SU-DHL-6 (cell line): ENCODE measurements around the gene ST8SIA2.

Experiments used
- H2AFZ ChIP-seq: fragments of 200-600 bp; sonication (generic); 2 replicates; pipeline ENCODE4 v1.6.1; 2014; ENCODE audit warnings: low read depth, mild to moderate bottlenecking, moderate library complexity, mixed read lengths, antibody characterized with exemption, low read length; ENCODE audit not compliant: severe bottlenecking
- H3F3A ChIP-seq: fragments of 200-600 bp; shearing (Covaris generic); 2 replicates; pipeline ENCODE4 v1.6.0; 2016; ENCODE audit warnings: antibody characterized with exemption, mild to moderate bottlenecking; ENCODE audit not compliant: insufficient read depth
- H3K27ac ChIP-seq: fragments of 200-600 bp; sonication (generic); 2 replicates; pipeline ENCODE4 v1.5.1; 2016; ENCODE audit warnings: low read depth, mild to moderate bottlenecking, low read length, moderate library complexity, mixed read lengths
- H3K27me3 ChIP-seq: fragments of 200-600 bp; sonication (generic), shearing (Covaris generic); 2 replicates; pipeline ENCODE4 v1.6.0; 2014; ENCODE audit warnings: mild to moderate bottlenecking, low read length
- H3K36me3 ChIP-seq: fragments of 200-600 bp; sonication (generic); 2 replicates; pipeline ENCODE4 v1.6.1; 2014; ENCODE audit warnings: mild to moderate bottlenecking, low read length, mixed read lengths
- H3K4me2 ChIP-seq: fragments of 300-600, 200-600 bp; shearing (Covaris generic), sonication (generic); 2 replicates; pipeline ENCODE4 v1.6.0; 2014; ENCODE audit warnings: low read length, low read depth, mild to moderate bottlenecking; ENCODE audit not compliant: poor library complexity, severe bottlenecking
- H3K4me3 ChIP-seq: fragments of 200-600 bp; sonication (generic); 2 replicates; pipeline ENCODE4 v1.5.1; 2014; ENCODE audit warnings: antibody characterized with exemption, low read length, mild to moderate bottlenecking, mixed read lengths; ENCODE audit not compliant: insufficient read depth, poor library complexity, severe bottlenecking
- H3K79me2 ChIP-seq: fragments of 200-600 bp; sonication (generic); 2 replicates; pipeline ENCODE4 v1.6.1; 2014; ENCODE audit warnings: mild to moderate bottlenecking, low read length, moderate library complexity; ENCODE audit not compliant: insufficient read depth
- H3K9ac ChIP-seq: fragments of 200-600 bp; sonication (generic); 2 replicates; pipeline ENCODE4 v1.7.0; 2014; ENCODE audit warnings: mild to moderate bottlenecking, low read length
- H3K9me2 ChIP-seq: fragments of 200-600 bp; sonication (generic); replicated peaks from 2 replicates; pipeline ENCODE4 v1.6.1; 2014; ENCODE audit warnings: low read length; ENCODE audit not compliant: insufficient read depth
- H3K9me3 ChIP-seq: fragments of 200-600 bp; sonication (generic); 2 replicates; pipeline ENCODE4 v1.6.1; 2014; ENCODE audit warnings: low read length, mixed read lengths; ENCODE audit not compliant: insufficient read depth
- H4K20me1 ChIP-seq: fragments of 200-600 bp; sonication (generic); 2 replicates; pipeline ENCODE4 v1.6.1; 2014; ENCODE audit warnings: low read depth, mild to moderate bottlenecking, antibody characterized with exemption, low read length, moderate library complexity, mixed read lengths
- EZH2phosphoT487 ChIP-seq: fragments of 200-600 bp; sonication (generic), shearing (Covaris generic); conservative IDR thresholded peaks from 2 replicates; pipeline ENCODE4 v1.6.1; 2018; ENCODE audit warnings: mild to moderate bottlenecking, antibody characterized with exemption, low read length, moderate library complexity, mixed read lengths
- TF ChIP-seq, protein P1 (sequence below): fragments of 200-600 bp; sonication (generic); IDR thresholded peaks from one replicate; pipeline ENCODE4 v1.5.1; 2017; ENCODE audit warnings: antibody characterized with exemption, mild to moderate bottlenecking, low read length, moderate library complexity; ENCODE audit not compliant: insufficient read depth, poor library complexity, severe bottlenecking

The ST8SIA2 gene

DNA sequence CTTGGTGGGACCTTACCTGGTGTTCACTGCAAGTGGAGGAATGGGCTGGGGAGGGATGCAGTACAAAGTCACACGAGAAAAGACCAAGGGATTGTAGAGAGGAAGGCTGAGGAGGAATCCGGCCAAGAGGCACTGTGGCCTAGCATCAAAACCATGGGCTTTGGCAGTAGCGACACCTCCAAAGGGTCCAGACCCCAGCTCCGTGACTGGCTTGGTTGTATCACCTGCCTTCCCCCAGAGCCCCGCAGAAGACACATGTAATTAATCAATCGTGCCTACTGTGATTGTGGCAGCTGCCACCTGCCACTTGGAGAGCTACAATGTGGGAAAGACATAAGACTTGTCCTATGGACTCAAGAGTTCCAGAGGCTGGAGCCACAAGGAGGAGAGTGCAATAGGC, 54.7 kb downstream of the ST8SIA2 start:
- Histone ChIP-seq H4K20me1 (no peaks in the 10 kb centered on the region), H3K36me3 (no peaks in the 10 kb centered on the region), H3K4me2 (no peak overlapping the region), H3F3A (no peaks in the 10 kb centered on the region), H2AFZ (no peak overlapping the region), H3K9me2 (no peaks in the 10 kb centered on the region), H3K79me2 (no peaks in the 10 kb centered on the region), H3K27me3 (no peaks in the 10 kb centered on the region), H3K27ac (no peak overlapping the region), H3K9ac (no peak overlapping the region), H3K9me3 (no peaks in the 10 kb centered on the region), H3K4me3 (no peak overlapping the region)
- TF ChIP-seq, protein P1, sequence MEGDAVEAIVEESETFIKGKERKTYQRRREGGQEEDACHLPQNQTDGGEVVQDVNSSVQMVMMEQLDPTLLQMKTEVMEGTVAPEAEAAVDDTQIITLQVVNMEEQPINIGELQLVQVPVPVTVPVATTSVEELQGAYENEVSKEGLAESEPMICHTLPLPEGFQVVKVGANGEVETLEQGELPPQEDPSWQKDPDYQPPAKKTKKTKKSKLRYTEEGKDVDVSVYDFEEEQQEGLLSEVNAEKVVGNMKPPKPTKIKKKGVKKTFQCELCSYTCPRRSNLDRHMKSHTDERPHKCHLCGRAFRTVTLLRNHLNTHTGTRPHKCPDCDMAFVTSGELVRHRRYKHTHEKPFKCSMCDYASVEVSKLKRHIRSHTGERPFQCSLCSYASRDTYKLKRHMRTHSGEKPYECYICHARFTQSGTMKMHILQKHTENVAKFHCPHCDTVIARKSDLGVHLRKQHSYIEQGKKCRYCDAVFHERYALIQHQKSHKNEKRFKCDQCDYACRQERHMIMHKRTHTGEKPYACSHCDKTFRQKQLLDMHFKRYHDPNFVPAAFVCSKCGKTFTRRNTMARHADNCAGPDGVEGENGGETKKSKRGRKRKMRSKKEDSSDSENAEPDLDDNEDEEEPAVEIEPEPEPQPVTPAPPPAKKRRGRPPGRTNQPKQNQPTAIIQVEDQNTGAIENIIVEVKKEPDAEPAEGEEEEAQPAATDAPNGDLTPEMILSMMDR = no peak
- TF ChIP-seq EZH2phosphoT487 = no peak

DNA sequence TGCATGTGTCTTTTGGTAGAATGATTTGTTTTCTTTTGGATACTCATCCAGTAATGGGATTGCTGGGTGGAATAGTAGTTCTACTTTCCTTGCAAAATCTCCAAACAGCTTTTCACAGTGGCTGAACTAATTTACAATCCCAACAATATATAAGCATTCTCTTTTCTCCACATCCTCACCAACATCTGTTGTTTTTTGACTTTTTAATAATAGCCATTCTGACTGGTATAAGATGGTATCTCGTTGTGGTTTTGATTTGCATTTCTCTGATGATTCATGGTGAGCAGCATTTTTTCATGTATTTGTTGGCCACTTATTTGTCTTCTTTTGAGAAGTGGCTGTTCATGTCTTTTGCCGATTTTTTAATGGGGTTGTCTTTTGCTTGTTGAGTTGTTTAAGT, 55.8 kb downstream of the ST8SIA2 start:
- H3K27me3 ChIP-seq = no peaks in the 10 kb centered on the region
- TF ChIP-seq EZH2phosphoT487 = no peak
- TF ChIP-seq, protein P1 = no peak

DNA sequence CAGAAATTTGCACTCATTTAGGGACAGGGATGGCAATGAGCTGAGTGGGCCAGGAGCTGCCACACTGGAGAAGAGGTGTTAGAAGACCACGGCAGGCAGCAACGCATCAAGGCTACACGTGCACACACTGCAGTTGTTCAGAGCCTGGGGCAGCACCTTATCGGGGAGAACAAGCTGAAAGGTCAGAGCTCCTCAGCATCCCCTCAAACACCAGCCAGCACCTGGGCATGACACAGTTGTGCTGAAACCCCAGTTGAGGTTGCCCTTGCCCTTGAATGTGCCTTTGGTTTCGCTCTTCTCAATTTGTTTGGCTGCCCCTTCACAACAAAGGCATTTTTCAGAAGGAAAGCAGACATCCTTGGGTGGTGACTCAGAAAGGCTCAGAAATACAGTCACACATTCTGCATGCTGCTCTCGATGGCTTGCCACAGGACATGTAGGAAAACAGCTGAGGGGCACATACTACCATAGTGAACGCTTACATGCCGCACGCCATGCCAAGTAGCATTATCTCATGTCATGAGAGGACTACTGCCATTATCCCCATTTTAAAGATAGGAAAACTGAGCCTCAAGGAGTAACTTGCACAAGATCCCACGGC, 57.6 kb downstream of the ST8SIA2 start:
- Histone ChIP-seq H3K9me3 (no peaks in the 10 kb centered on the region), H3K36me3 (no peaks in the 10 kb centered on the region), H3K4me2 (no peak overlapping the region), H3K27ac (no peak overlapping the region), H3K9me2 (no peaks in the 10 kb centered on the region), H3K27me3 (no peaks in the 10 kb centered on the region), H3K4me3 (no peak overlapping the region), H3K79me2 (no peaks in the 10 kb centered on the region), H3F3A (no peaks in the 10 kb centered on the region), H3K9ac (no peak overlapping the region), H4K20me1 (no peaks in the 10 kb centered on the region), H2AFZ (no peak overlapping the region)
- TF ChIP-seq, protein P1 = no peak
- TF ChIP-seq EZH2phosphoT487 = no peak

More for the DNA sequence above, 55.8 kb downstream of the ST8SIA2 start:
- H3K79me2 ChIP-seq = no peaks in the 10 kb centered on the region
- H3F3A ChIP-seq = no peaks in the 10 kb centered on the region
- H3K27ac ChIP-seq = no peak overlapping the region
- no peak overlapping the region for H3K4me3 ChIP-seq
- no peaks in the 10 kb centered on the region for H3K9me2 ChIP-seq
- H2AFZ ChIP-seq = no peak overlapping the region
- no peaks in the 10 kb centered on the region for H3K9me3 ChIP-seq
- no peak overlapping the region for H3K9ac ChIP-seq
- no peak overlapping the region for H3K4me2 ChIP-seq
- H4K20me1 ChIP-seq = no peaks in the 10 kb centered on the region
- H3K36me3 ChIP-seq = no peaks in the 10 kb centered on the region
